ENCODE measurements around the gene SLC27A5.

SLC27A5 gene, protein sequence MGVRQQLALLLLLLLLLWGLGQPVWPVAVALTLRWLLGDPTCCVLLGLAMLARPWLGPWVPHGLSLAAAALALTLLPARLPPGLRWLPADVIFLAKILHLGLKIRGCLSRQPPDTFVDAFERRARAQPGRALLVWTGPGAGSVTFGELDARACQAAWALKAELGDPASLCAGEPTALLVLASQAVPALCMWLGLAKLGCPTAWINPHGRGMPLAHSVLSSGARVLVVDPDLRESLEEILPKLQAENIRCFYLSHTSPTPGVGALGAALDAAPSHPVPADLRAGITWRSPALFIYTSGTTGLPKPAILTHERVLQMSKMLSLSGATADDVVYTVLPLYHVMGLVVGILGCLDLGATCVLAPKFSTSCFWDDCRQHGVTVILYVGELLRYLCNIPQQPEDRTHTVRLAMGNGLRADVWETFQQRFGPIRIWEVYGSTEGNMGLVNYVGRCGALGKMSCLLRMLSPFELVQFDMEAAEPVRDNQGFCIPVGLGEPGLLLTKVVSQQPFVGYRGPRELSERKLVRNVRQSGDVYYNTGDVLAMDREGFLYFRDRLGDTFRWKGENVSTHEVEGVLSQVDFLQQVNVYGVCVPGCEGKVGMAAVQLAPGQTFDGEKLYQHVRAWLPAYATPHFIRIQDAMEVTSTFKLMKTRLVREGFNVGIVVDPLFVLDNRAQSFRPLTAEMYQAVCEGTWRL

DNA sequence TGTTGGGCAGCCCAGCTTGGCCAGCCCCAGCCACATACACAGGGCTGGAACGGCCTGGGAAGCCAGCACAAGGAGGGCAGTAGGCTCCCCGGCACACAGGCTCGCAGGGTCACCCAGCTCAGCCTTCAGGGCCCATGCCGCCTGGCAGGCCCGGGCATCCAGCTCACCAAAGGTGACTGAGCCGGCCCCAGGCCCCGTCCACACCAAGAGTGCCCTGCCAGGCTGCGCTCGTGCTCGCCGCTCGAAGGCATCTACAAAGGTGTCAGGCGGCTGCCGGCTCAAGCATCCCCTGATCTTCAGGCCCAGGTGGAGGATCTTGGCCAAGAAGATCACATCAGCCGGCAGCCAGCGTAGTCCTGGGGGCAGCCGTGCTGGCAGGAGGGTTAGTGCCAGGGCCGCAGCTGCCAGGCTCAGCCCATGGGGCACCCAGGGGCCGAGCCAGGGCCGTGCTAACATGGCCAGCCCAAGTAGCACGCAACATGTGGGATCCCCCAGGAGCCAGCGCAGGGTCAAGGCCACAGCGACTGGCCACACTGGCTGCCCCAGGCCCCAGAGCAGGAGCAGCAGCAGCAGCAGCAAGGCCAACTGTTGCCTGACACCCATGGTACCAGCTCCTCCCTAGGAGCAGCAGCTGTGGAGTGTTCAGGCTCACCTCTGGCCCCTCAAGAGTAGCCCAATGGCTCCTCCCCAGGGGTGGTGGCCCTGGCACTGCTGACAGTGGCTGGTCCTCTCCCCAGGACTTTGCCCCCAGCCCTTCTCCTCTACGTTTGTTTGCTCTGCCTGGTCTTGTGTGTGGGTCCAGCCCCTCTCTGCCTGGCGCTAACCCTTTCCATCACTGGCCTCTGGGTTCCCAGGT is at the start of gene SLC27A5:
Gene SLC27A5, minus strand, starts transcription at position 640 of the 856 bp plus-strand sequence. Its CDS starts 37 bp downstream, at position 603.
- no peak for DNase-seq (ENCODE audit: low read depth in 2 of 2)

- no peak for DNase-seq (ENCODE audit: low read depth in 2 of 2)
Measured at GRCh38 chr19:58560921-58561320, 49.1 kb upstream of the SLC27A5 start.

GRCh38 chr19:58560007-58560887 is 48.5 kb upstream of the SLC27A5 start:
- DNase-seq (ENCODE audit: low read depth in 2 of 2): no peak

DNA sequence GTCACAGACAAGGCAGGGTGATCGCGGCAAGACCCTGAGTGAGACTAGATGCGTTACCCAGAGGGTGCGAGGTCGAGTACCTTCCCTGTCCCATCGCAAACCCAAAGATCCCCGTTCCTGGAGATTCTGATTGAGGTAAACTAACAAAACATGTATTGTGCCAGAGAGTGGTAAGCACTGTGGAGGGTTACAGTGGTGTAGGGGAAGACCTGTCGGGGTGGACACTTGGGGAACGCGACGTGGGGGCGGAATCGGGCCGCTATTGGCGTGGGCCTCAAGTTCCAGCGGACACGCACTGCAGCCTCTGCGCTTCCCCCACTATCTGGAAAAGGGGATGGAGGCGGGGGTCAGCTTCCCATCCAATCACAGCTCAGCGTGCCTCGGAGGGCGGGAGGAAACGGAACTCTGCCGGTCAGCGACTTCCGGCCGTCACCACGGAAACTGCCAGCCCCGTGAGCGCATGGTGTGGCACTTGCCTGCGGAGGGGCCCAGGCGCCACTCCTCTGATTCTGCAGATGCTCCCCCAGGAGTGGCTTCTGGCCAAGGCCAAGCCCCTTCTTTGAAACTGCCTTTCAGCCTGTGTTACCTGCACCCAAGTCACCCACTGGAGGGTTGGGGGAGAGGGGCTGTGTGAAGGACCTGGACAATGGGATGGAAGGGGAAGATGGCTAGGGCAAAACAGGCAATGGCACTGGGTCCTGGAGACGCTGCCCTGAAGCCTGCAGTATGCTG is 47.6 kb upstream of the SLC27A5 start:
- DNase-seq (ENCODE audit: low read depth in 2 of 2): peak; percentile 76 to 82

DNA sequence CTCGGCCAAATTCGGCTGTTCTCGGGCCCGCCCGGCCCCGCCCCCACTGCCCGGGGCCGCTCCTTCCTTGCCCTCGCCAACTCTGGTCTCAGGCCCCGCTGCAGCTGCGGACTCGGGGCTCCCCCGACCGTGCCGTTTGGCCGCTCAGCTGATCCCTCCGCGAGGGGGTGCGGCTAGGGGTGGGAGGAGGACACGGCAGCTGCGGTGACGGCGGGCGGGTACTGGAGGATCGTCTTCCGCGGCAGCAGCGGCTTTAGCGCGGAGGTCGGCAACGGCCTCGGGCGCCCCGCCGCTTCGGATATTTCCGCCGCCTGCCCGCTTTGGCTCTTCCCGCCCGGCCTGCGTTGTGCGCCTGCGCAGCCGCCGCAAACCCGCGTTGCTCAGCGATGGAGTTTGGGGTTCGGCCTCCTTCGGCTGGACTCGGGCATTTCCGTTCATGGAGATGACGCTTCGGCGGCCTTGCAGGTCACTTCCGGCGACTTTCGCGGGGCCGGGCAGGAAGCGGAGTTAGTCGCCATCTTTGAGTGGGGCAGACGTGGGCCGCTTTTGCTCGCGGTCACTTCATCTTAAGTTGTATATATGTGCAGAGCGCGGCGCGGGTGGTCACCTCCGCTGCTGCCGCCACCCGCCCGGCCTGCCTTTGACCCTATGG is 47.0 kb upstream of the SLC27A5 start:
- peak; percentile 99 for DNase-seq (ENCODE audit: low read depth in 2 of 2)

GRCh38 chr19:58558066-58558622 is 46.4 kb upstream of the SLC27A5 start, which contains the start of gene UBE2M:
Gene UBE2M, minus strand, starts transcription at chr19:58558611. Its CDS starts 230 bp downstream, at chr19:58558381.
- DNase-seq (ENCODE audit: low read depth in 2 of 2): peak in 1 of 2 donors; percentile 42

GRCh38 chr19:58557221-58558065 is 45.7 kb upstream of the SLC27A5 start:
- DNase-seq (ENCODE audit: low read depth in 2 of 2): no peak

- DNase-seq (ENCODE audit: low read depth in 2 of 2): no peak
Measured at GRCh38 chr19:58556622-58557220, 44.9 kb upstream of the SLC27A5 start.

DNA sequence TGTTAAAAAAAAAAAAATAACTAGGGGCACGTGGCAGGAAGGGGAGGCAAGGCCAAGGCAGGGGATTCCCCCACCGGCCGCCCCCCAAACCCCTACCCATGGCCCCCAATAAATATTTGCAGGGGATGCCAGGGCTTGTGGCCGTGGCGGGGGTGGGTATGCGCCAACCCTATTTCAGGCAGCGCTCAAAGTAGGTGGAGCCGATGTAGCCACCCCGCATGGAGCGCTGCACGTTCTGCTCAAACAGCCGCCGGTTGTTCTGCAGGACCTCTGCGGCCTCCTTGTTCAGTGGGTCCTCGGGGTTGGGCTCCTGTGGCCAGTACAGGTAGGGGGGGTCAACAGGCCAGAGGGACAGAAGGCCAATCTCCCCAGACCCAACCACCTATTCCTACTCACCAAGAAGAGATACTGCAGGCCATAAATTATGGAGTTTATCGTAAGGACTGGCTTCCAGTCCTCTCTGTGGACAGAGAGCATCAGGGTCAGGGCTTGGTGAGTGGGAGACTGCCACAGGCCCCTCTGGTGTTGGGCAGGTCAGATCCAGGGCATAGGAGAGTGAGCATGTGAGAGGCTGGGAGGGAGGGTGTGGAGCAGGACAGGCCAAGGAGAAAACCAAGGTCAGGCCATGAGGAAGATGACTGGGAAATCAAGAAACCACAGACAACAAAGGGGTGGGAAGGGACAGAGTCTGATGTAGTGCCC is 44.3 kb upstream of the SLC27A5 start:
- no peak for DNase-seq (ENCODE audit: low read depth in 2 of 2)

GRCh38 chr19:58555369-58555885 is 43.6 kb upstream of the SLC27A5 start:
- no peak for DNase-seq (ENCODE audit: low read depth in 2 of 2)

- DNase-seq (ENCODE audit: low read depth in 2 of 2): peak; percentile 99
Measured at GRCh38 chr19:58554494-58555368, 42.9 kb upstream of the SLC27A5 start, which contains the start of gene CHMP2A. Gene CHMP2A, minus strand, starts transcription at chr19:58555105. Its CDS starts 893 bp downstream, at chr19:58554212.

GRCh38 chr19:58553799-58554493 is 42.2 kb upstream of the SLC27A5 start:
- no peak for DNase-seq (ENCODE audit: low read depth in 2 of 2)

GRCh38 chr19:58552655-58553054 is 40.9 kb upstream of the SLC27A5 start:
- no peak for DNase-seq (ENCODE audit: low read depth in 2 of 2)

- DNase-seq (ENCODE audit: low read depth in 2 of 2): no peak
Measured at GRCh38 chr19:58551577-58552471, 40.0 kb upstream of the SLC27A5 start.

Measured in stimulated activated CD8-positive, alpha-beta memory T cell treated with anti-CD3 and anti-CD28 coated beads, Interleukin-2, amount 100 ng/mL, for 48 hours (primary cell).